ENCODE results near the gene UGT1A7. TPM values are rescaled to one million over a fixed set of nuclear protein-coding genes. Genes with fewer than 3 reads are reported as not detected.
"Not testable (repeated sequence)": the region's sequence is repeated elsewhere in the genome, so short reads cannot be mapped to it uniquely, and the experiment has no call there.

UGT1A7 gene
- total RNA-seq, 1 donor from 2014 or later: not detected

- TF ChIP-seq, protein P1, sequence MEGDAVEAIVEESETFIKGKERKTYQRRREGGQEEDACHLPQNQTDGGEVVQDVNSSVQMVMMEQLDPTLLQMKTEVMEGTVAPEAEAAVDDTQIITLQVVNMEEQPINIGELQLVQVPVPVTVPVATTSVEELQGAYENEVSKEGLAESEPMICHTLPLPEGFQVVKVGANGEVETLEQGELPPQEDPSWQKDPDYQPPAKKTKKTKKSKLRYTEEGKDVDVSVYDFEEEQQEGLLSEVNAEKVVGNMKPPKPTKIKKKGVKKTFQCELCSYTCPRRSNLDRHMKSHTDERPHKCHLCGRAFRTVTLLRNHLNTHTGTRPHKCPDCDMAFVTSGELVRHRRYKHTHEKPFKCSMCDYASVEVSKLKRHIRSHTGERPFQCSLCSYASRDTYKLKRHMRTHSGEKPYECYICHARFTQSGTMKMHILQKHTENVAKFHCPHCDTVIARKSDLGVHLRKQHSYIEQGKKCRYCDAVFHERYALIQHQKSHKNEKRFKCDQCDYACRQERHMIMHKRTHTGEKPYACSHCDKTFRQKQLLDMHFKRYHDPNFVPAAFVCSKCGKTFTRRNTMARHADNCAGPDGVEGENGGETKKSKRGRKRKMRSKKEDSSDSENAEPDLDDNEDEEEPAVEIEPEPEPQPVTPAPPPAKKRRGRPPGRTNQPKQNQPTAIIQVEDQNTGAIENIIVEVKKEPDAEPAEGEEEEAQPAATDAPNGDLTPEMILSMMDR (conservative IDR thresholded peaks at IDR 0.05): no peak
- H3K27me3 Mint-ChIP-seq (ENCODE audit: low read depth): no peaks in the 10 kb centered on the region
- H3K4me3 Mint-ChIP-seq: no peak overlapping the region
- DNase-seq (ENCODE audit: low read depth, low spot score): no peak
- H3K36me3 Mint-ChIP-seq (ENCODE audit: low read depth): peaks cover 9% of the 10 kb centered on the region
- H3K9me3 Mint-ChIP-seq: peaks cover 14% of the 10 kb centered on the region
- no peaks in the 10 kb centered on the region for H3K4me1 Mint-ChIP-seq
- no peak overlapping the region for H3K27ac Mint-ChIP-seq (ENCODE audit: unreplicated experiment)
Observed at GRCh38 chr2:233650981-233651380, 30.7 kb upstream of the UGT1A7 start.

DNA sequence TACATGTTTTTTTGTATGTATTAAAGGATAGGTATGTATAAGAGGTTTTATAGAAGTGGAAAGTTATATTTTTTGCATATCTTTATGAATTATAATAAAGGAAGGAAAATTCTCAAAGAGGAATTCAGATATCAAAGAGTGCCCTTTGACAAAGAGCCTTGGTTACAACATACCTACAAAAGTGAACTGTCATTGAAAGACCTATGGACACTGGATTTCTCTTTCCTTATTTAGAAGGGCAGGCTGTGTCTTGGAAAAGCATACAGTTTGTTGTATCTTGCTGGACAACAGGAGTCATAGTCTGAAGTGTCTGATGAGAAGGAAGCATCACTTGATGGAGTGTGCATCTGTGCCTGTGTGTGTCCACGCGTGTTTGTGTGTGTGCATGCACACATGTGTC, 30.3 kb upstream of the UGT1A7 start:
- Mint-ChIP-seq H3K27me3 (ENCODE audit: low read depth) (no peaks in the 10 kb centered on the region), H3K36me3 (ENCODE audit: low read depth) (peaks cover 8% of the 10 kb centered on the region)

DNA sequence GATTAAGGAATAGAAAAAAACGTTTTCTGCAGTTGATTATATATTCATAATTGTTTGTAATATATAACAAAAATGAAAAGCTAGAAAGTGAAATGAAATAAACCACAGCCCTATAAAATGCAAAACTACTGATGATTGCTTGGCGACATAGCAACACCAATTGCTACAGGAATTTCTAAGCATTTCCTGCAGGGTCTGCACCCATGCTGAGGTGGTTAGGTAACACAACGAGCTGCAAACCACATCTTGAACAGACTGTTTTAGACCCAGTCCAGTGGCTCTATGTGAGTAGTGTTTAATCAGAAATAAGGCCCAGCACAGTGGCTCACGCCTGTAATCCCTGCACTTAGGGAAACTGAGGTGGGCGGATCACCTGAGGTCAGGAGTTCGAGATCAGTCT, 27.2 kb upstream of the UGT1A7 start:
- no peak for DNase-seq (ENCODE audit: low read depth, low spot score)
- H3K9me3 Mint-ChIP-seq: no peaks in the 10 kb centered on the region
- H3K27ac Mint-ChIP-seq (ENCODE audit: unreplicated experiment): no peak overlapping the region
- TF ChIP-seq, protein P1 (conservative IDR thresholded peaks at IDR 0.05): no peak
- H3K4me3 Mint-ChIP-seq: no peak overlapping the region
- H3K36me3 Mint-ChIP-seq (ENCODE audit: low read depth): no peaks in the 10 kb centered on the region
- peaks cover 5% of the 10 kb centered on the region for H3K27me3 Mint-ChIP-seq (ENCODE audit: low read depth)
- no peaks in the 10 kb centered on the region for H3K4me1 Mint-ChIP-seq

More for the DNA sequence above, 30.3 kb upstream of the UGT1A7 start:
- H3K27ac Mint-ChIP-seq (ENCODE audit: unreplicated experiment): no peak overlapping the region
- TF ChIP-seq, protein P1 (conservative IDR thresholded peaks at IDR 0.05): no peak
- H3K4me3 Mint-ChIP-seq: no peak overlapping the region
- H3K4me1 Mint-ChIP-seq: no peaks in the 10 kb centered on the region
- peaks cover 13% of the 10 kb centered on the region for H3K9me3 Mint-ChIP-seq
- no peak for DNase-seq (ENCODE audit: low read depth, low spot score)

DNA sequence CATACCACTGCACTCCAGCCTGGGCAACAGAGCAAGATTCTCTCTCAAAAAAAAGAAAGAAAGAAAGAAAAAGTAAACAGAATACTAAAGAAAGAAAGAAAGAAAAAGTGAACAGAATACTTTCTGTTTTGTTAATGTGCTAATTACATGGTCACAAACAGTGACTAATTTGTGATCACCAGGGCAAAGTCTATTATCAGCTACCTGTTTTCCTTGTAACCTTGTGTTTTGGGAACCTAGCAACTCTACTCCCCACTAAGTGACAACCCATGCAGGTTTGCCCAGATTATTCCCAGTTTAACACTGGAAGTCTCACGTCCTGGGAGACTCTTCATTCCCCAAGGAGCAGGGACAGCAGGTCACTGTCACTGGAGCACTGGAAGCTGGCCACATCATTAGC, 26.7 kb upstream of the UGT1A7 start:
- Mint-ChIP-seq H3K9me3 (no peaks in the 10 kb centered on the region), H3K27ac (ENCODE audit: unreplicated experiment) (no peak overlapping the region), H3K27me3 (ENCODE audit: low read depth) (peaks cover 9% of the 10 kb centered on the region), H3K4me3 (no peak overlapping the region), H3K36me3 (ENCODE audit: low read depth) (no peaks in the 10 kb centered on the region), H3K4me1 (no peaks in the 10 kb centered on the region)
- DNase-seq (ENCODE audit: low read depth, low spot score): no peak
- TF ChIP-seq, protein P1 (conservative IDR thresholded peaks at IDR 0.05): no peak

- not testable (repeated sequence) for H3K36me3 Mint-ChIP-seq (ENCODE audit: low read depth); H3K4me1 Mint-ChIP-seq; H3K9me3 Mint-ChIP-seq; H3K27ac Mint-ChIP-seq (ENCODE audit: unreplicated experiment); H3K4me3 Mint-ChIP-seq; DNase-seq (ENCODE audit: low read depth, low spot score)
- peaks cover 13% of the 10 kb centered on the region for H3K27me3 Mint-ChIP-seq (ENCODE audit: low read depth)
Observed at GRCh38 chr2:233655943-233656342, 25.8 kb upstream of the UGT1A7 start.

GRCh38 chr2:233656443-233656842, 25.3 kb upstream of the UGT1A7 start:
- Mint-ChIP-seq H3K27me3 (ENCODE audit: low read depth) (peaks cover 13% of the 10 kb centered on the region), H3K4me1 (no peaks in the 10 kb centered on the region), H3K4me3 (no peak overlapping the region), H3K9me3 (no peaks in the 10 kb centered on the region), H3K27ac (ENCODE audit: unreplicated experiment) (no peak overlapping the region), H3K36me3 (ENCODE audit: low read depth) (no peaks in the 10 kb centered on the region)
- no peak for DNase-seq (ENCODE audit: low read depth, low spot score)
- TF ChIP-seq, protein P1 (conservative IDR thresholded peaks at IDR 0.05): no peak
